OCI-LY3 (cell line): ENCODE data around the gene WLS.

Experiments
- EZH2phosphoT487 ChIP-seq: fragments of 200-600 bp; shearing (Covaris generic); IDR thresholded peaks from 2 replicates; pipeline ENCODE4 v1.6.1; 2018; ENCODE audit warnings: antibody characterized with exemption, mixed run types, low read depth
- TF ChIP-seq, protein P1 (sequence below): fragments of 200-600, 300-600 bp; sonication (generic); IDR thresholded peaks from 2 replicates; pipeline ENCODE4 v1.5.1; 2014; ENCODE audit warnings: antibody characterized with exemption, low read length, low read depth

DNA sequence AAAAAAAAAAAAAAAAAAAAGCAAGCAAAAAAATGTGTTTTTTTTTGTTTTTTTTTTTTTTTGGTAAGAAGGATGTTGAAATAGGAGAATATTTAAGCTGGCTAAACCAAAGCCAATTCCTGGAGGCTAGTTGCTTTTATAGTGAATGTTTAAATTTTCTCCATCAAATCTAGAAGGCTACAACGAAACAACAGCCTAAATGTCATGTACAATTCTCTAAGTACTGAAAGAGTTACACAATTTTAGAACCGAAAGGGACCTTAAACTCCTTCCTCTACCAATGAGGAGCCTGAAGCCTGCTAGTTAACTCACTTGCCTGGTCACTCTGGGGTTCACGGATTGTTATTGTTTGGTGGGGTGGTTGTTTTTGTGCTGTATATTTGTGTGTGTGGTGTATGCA is 3.5 kb downstream of the WLS start:
- TF ChIP-seq, protein P1, sequence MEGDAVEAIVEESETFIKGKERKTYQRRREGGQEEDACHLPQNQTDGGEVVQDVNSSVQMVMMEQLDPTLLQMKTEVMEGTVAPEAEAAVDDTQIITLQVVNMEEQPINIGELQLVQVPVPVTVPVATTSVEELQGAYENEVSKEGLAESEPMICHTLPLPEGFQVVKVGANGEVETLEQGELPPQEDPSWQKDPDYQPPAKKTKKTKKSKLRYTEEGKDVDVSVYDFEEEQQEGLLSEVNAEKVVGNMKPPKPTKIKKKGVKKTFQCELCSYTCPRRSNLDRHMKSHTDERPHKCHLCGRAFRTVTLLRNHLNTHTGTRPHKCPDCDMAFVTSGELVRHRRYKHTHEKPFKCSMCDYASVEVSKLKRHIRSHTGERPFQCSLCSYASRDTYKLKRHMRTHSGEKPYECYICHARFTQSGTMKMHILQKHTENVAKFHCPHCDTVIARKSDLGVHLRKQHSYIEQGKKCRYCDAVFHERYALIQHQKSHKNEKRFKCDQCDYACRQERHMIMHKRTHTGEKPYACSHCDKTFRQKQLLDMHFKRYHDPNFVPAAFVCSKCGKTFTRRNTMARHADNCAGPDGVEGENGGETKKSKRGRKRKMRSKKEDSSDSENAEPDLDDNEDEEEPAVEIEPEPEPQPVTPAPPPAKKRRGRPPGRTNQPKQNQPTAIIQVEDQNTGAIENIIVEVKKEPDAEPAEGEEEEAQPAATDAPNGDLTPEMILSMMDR, result no peak
- TF ChIP-seq EZH2phosphoT487, result no peak
